Activated T-helper 2 cell treated with anti-CD3 and anti-CD28 coated beads, Interferon-gamma antibody, Interleukin-2, Interleukin-4, amounts not matched to agents 10 μg/mL and 5 μg/mL and 100 μg/mL, durations not matched to agents 14 hours and 24 hours and 36 hours (primary cell): Measurements from ENCODE around the gene PRKCZ. TPM values are rescaled to one million over a fixed set of nuclear protein-coding genes. Genes with fewer than 3 reads are reported as not detected.

Experiments used
- DNase-seq: peaks from one replicate; pipeline ENCODE4 v3.0.0; 2021; ENCODE audit warnings: low spot score
- H3K27ac Mint-ChIP-seq: one replicate; pipeline ENCODE4 v1.8.0; 2021; ENCODE audit warnings: mixed read lengths
- H3K27me3 Mint-ChIP-seq: one replicate; pipeline ENCODE4 v1.8.0; 2021; ENCODE audit warnings: low read depth, mixed read lengths
- H3K36me3 Mint-ChIP-seq: one replicate; pipeline ENCODE4 v1.8.0; 2021; ENCODE audit warnings: low read depth, mixed read lengths
- H3K4me1 Mint-ChIP-seq: one replicate; pipeline ENCODE4 v1.8.0; 2021; ENCODE audit warnings: low read depth, mixed read lengths
- H3K4me3 Mint-ChIP-seq: one replicate; pipeline ENCODE4 v1.8.0; 2021; ENCODE audit warnings: low read depth, mild to moderate bottlenecking, moderate library complexity, mixed read lengths
- H3K9me3 Mint-ChIP-seq: one replicate; pipeline ENCODE4 v1.8.0; 2021; ENCODE audit warnings: mixed read lengths
- intact Hi-C: fragments of 100-400 bp; cut with micrococcal nuclease; formaldehyde crosslinking; loops from one replicate; pipeline ENCODE4 v1.15.1; 2023
- total RNA-seq: library from RNA; stranded (reverse); gene quantifications from 2 replicates; pipeline ENCODE4 v1.2.3, GENCODE V29; 2022

PRKCZ gene
- total RNA-seq, 1 donor from 2014 or later: 3.6 TPM

GRCh38 chr1:2203671-2204414 is 153.6 kb downstream of the PRKCZ start:
- no peaks in the 10 kb centered on the region for H3K9me3 Mint-ChIP-seq
- DNase-seq: no peak
- no peaks in the 10 kb centered on the region for H3K27me3 Mint-ChIP-seq
- H3K4me3 Mint-ChIP-seq: no peak overlapping the region
- H3K27ac Mint-ChIP-seq: no peak overlapping the region
- peaks cover 9% of the 10 kb centered on the region for H3K4me1 Mint-ChIP-seq
- intact Hi-C loops: no loop called here
- H3K36me3 Mint-ChIP-seq: no peaks in the 10 kb centered on the region

DNA sequence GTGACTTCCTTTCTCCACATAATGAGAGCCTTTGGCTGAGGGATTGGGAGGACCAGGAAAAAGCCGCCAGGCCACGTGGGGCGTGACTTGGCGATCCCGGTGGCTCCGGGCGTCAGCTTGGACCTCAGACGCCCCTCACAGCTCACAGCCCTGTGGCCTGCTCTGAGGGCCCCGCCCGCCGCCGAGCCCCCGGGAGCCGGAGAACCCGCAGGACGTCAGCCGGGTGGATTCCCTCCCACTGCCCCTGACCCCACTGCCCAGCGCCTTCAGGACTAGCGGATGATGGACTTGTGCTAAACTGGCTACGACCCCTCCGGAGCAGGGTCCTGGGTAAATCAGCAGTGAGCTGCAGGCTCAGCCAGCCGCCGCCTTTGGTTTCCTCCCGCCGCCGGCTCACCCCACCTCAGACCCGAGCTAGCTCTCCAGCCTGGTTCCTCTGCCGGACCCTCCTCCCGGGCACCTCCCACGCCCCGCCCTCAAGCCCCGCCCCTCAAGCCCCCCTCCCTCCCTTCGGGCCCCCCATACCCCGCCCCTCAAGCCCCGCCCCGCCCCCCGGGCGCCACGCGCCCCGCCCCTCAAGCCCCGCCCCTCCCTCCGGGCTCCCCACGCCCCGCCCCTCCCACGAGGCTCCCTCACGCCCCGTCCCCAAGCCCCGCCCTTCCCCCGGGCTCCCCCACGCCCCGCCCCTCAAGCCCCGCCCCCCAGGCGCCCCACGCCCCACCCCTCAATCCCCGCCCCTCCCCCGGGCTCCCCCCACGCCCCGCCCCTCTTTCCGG is 154.4 kb downstream of the PRKCZ start:
- Mint-ChIP-seq H3K27me3 (no peaks in the 10 kb centered on the region), H3K4me3 (peak overlapping the region; percentile 39), H3K9me3 (no peaks in the 10 kb centered on the region), H3K36me3 (no peaks in the 10 kb centered on the region), H3K4me1 (peaks cover 3% of the 10 kb centered on the region), H3K27ac (no peak overlapping the region)
- DNase-seq: no peak
- intact Hi-C loops: loop anchor here (1.0 kb wide), 2 partner anchors 23 to 382 kb away; partner anchors contain the start of gene PRXL2B

GRCh38 chr1:2205191-2205952 is 155.2 kb downstream of the PRKCZ start:
- H3K4me3 Mint-ChIP-seq: peak overlapping the region; percentile 45
- H3K9me3 Mint-ChIP-seq: no peaks in the 10 kb centered on the region
- no peak overlapping the region for H3K27ac Mint-ChIP-seq
- H3K4me1 Mint-ChIP-seq: no peaks in the 10 kb centered on the region
- H3K27me3 Mint-ChIP-seq: no peaks in the 10 kb centered on the region
- H3K36me3 Mint-ChIP-seq: no peaks in the 10 kb centered on the region
- peak; percentile 86 for DNase-seq
- intact Hi-C loops: loop anchor here (1.0 kb wide), 2 partner anchors 22 to 381 kb away; partner anchors contain the start of gene PRXL2B

- Mint-ChIP-seq H3K9me3 (no peaks in the 10 kb centered on the region), H3K4me3 (no peak overlapping the region), H3K27ac (no peak overlapping the region), H3K27me3 (no peaks in the 10 kb centered on the region), H3K36me3 (no peaks in the 10 kb centered on the region), H3K4me1 (no peaks in the 10 kb centered on the region)
- intact Hi-C loops: no loop called here
- DNase-seq: no peak
These were observed 156.7 kb downstream of the PRKCZ start for GRCh38 chr1:2206813-2207487.

DNA sequence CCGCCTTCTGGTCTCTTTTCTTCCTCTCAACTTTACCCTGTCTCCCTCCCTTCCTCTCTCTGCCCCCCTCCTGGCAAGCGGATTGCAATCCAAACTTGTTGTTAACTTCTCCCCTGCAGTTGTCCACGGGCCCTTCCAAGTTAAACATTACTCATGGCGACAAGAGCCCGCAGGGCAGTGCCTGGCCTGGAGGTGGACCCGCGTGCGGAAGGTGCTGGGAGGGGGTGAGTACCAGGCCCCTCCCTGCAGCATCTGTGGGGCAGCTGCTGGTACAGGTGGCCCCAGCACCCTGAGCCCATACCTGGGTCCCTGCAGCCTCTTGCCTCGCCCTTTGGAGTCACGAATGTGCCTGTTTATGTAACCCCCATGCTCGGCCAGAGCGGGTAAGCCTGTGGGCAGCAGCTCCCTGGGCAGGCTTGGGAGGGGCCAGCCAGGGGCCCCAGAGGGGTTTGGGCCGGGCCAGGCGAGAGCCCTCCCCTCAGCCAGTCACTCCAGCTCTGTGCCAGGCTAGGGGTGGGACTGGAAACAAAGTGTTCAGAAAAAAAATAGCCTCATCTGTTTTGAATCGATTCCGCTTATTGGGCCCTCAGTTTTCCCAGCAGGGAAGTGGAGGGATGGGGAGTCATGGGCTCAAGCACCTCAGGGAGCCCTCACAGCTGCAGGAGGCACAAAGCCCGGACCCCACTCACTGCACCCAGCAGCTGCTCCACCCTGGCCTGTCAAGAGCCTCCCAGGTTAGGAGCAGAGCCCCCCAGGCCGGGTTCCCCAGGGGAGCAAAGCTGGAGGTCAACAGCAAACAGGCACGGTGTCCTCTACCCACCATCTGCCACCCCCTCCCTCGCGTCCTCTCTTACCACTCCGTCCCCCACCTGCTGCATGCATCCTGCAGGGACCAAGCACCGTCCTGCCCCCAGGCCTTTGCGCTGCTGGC is 158.4 kb downstream of the PRKCZ start:
- intact Hi-C loops: no loop called here

DNA sequence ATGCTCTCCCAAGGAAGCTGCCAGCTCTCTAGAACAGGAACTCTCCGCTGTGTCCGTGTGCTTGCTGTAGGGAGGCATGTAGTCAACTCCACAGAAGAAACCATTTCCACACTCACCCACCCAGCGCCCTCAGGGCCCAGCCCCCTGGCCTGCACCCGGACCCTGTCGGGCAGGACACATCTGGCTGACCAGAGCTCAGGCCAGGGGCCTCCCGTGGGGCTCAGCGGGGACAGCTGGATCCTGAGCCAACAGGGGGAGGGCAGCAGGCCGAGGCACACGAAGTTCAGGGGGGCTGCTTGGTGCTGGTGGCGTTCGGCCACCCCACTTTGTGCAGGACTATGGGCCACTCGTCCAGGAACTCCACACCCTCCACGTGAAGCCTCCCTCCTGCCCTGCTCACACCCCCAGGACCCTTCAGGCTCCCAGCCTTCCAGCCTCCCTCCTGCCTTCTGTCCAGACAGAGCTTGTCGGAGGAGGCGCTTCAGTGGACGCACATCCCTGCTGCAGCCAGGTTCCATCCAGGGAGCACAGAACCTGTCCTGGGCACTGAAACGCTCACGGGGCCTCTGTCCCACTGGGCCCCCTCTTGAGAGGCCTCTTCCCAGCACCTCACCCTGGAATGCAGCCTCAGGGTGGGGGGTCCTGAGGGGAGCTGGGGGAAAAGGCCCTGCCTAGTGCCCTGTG is 159.3 kb downstream of the PRKCZ start:
- intact Hi-C loops: no loop called here
- H3K4me3 Mint-ChIP-seq: no peak overlapping the region
- H3K27me3 Mint-ChIP-seq: no peaks in the 10 kb centered on the region
- no peak for DNase-seq
- no peak overlapping the region for H3K27ac Mint-ChIP-seq
- H3K36me3 Mint-ChIP-seq: no peaks in the 10 kb centered on the region
- no peaks in the 10 kb centered on the region for H3K4me1 Mint-ChIP-seq
- H3K9me3 Mint-ChIP-seq: no peaks in the 10 kb centered on the region

More for the DNA sequence above, 158.4 kb downstream of the PRKCZ start:
- DNase-seq: no peak
- H3K36me3 Mint-ChIP-seq: no peaks in the 10 kb centered on the region
- no peaks in the 10 kb centered on the region for H3K4me1 Mint-ChIP-seq
- no peaks in the 10 kb centered on the region for H3K27me3 Mint-ChIP-seq
- H3K4me3 Mint-ChIP-seq: no peak overlapping the region
- no peaks in the 10 kb centered on the region for H3K9me3 Mint-ChIP-seq
- H3K27ac Mint-ChIP-seq: no peak overlapping the region

- no peak for DNase-seq
- Mint-ChIP-seq H3K4me1 (no peaks in the 10 kb centered on the region), H3K27me3 (no peaks in the 10 kb centered on the region), H3K36me3 (no peaks in the 10 kb centered on the region), H3K4me3 (no peak overlapping the region), H3K9me3 (no peaks in the 10 kb centered on the region), H3K27ac (no peak overlapping the region)
- intact Hi-C loops: no loop called here
These were observed 160.0 kb downstream of the PRKCZ start for GRCh38 chr1:2210084-2210653.

DNA sequence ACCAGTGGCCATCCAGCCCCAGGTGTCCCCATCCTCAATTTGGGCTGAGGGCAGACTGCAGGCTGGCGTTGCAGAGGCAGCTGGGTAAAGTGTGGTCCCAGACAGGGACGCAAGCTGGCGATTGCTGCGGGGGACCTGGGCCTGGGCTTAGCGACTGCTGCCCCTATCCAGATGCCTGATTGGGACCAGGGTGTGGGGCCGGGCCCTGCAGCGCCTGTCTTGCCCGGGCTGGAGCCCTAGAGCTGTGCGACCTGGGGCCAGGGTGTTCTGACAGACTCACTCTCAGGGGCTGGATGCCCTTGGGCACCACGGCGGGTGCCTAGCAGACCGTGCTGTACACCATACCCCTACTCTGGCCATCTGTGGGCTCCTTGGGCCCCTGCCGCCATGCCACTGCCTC is 160.6 kb downstream of the PRKCZ start:
- no peaks in the 10 kb centered on the region for H3K36me3 Mint-ChIP-seq
- intact Hi-C loops: no loop called here

DNA sequence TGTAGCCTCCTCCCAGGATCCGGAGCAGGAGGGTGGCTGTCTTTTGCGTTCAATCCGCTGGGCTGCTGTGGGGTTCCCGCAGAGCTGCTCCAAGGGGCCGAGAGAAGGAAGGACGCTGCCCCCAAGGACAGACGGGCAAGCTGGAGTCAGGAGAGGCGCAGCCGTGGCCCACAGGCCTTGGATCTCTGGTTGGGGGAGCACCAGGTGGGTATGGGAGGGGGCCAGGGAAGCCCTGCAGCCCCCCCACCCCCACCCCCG is 162.0 kb downstream of the PRKCZ start:
- Mint-ChIP-seq H3K27ac (no peak overlapping the region), H3K4me1 (no peaks in the 10 kb centered on the region), H3K27me3 (no peaks in the 10 kb centered on the region), H3K36me3 (no peaks in the 10 kb centered on the region), H3K9me3 (no peaks in the 10 kb centered on the region), H3K4me3 (no peak overlapping the region)
- intact Hi-C loops: no loop called here
- no peak for DNase-seq

More for the DNA sequence above, 160.6 kb downstream of the PRKCZ start:
- no peak overlapping the region for H3K4me3 Mint-ChIP-seq
- H3K4me1 Mint-ChIP-seq: no peaks in the 10 kb centered on the region
- H3K9me3 Mint-ChIP-seq: no peaks in the 10 kb centered on the region
- no peaks in the 10 kb centered on the region for H3K27me3 Mint-ChIP-seq
- H3K27ac Mint-ChIP-seq: no peak overlapping the region
- DNase-seq: no peak

- H3K9me3 Mint-ChIP-seq: no peaks in the 10 kb centered on the region
- no peaks in the 10 kb centered on the region for H3K4me1 Mint-ChIP-seq
- DNase-seq: peak; percentile 52
- no peak overlapping the region for H3K4me3 Mint-ChIP-seq
- no peak overlapping the region for H3K27ac Mint-ChIP-seq
- H3K27me3 Mint-ChIP-seq: no peaks in the 10 kb centered on the region
- intact Hi-C loops: no loop called here
- no peaks in the 10 kb centered on the region for H3K36me3 Mint-ChIP-seq
These were observed 162.6 kb downstream of the PRKCZ start for GRCh38 chr1:2212532-2213491.
